ENCODE results near the gene KLK8.

The KLK8 gene

DNA sequence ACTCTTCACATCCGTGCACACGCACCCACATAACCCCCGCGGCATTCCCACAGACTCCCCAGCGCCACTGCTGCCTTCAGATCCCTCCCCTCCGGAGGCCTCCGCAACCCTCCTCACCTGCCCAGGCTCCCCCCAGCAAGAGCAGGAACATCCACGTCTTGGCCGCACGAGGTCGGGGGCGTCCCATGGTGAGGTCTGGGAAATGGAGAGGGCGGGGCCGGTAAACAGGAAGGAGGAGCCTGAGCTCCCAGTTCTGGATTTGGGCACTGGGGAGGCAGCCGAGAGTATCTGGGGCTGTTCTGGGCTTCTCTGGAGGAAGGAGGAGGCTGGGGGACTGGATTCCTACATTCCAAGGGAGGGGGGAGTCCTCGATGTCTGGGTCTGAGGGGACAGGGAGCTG is 423 bp downstream of the KLK8 start:
- TF ChIP-seq POLR2AphosphoS5 (IDR thresholded peaks at IDR 0.05; ENCODE audit: low read depth, low read length) (no peak), TAF1 (IDR thresholded peaks at IDR 0.05; ENCODE audit: borderline replicate concordance, insufficient read depth, low read length) (no peak), REST (IDR thresholded peaks at IDR 0.05; ENCODE audit: insufficient read depth in 1 of 2, low read depth in 2 of 2, low read length in 2 of 2) (no peak), SIN3A (IDR thresholded peaks at IDR 0.05; ENCODE audit: borderline replicate concordance, insufficient read depth, low read length) (no peak), FOXP2 (optimal IDR thresholded peaks at IDR 0.05; ENCODE audit: borderline replicate concordance, extremely low read depth, extremely low read length, insufficient read depth) (no peak)

DNA sequence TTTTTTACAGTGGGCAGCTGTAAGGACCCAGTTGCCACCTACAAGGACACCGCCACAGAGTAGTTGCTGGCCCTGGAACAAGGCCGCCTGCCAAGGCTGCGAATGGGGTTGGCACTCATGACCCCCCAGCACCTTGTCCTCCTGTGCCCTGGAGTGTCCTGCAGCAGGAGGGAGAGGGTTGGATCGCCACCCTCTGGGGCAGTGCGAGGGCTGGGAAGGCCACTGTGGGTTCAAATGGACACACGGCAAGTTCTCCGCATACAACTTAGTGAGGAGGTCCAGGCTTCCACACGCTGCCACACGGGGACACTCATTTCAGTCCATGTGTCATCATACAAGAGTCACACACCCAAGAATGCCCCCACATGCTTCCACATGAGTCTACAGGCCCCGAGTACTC is 978 bp downstream of the KLK8 start:
- TF ChIP-seq FOXP2 (optimal IDR thresholded peaks at IDR 0.05; ENCODE audit: borderline replicate concordance, extremely low read depth, extremely low read length, insufficient read depth) (no peak), REST (IDR thresholded peaks at IDR 0.05; ENCODE audit: insufficient read depth in 1 of 2, low read depth in 2 of 2, low read length in 2 of 2) (no peak), TAF1 (IDR thresholded peaks at IDR 0.05; ENCODE audit: borderline replicate concordance, insufficient read depth, low read length) (no peak), SIN3A (IDR thresholded peaks at IDR 0.05; ENCODE audit: borderline replicate concordance, insufficient read depth, low read length) (no peak), POLR2AphosphoS5 (IDR thresholded peaks at IDR 0.05; ENCODE audit: low read depth, low read length) (no peak)

GRCh38 chr19:50998686-50999085 is 2.7 kb downstream of the KLK8 start:
- TF ChIP-seq TAF1 (IDR thresholded peaks at IDR 0.05; ENCODE audit: borderline replicate concordance, insufficient read depth, low read length), result no peak
- TF ChIP-seq SIN3A (IDR thresholded peaks at IDR 0.05; ENCODE audit: borderline replicate concordance, insufficient read depth, low read length), result no peak

DNA sequence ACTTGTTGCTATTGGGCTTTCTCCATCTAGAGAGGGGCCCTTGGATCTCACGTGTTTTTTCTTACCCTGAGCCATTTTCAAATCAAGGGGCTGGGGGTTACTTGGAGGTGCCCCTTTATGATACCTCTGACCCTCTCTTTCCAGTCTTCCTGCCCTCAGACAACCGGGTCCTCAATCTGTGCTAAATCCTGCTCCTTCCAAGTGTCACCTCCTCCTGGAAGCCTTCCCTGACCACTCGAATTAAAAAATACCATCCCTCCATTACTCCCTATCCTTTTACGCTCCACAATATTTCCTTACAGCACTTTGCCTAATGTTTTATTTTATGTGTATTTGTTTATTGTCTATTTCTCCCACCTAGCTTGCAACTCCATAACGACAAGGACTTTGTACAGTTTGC is 3.3 kb downstream of the KLK8 start:
- TF ChIP-seq TAF1 (IDR thresholded peaks at IDR 0.05; ENCODE audit: borderline replicate concordance, insufficient read depth, low read length), result no peak
- TF ChIP-seq FOXP2 (optimal IDR thresholded peaks at IDR 0.05; ENCODE audit: borderline replicate concordance, extremely low read depth, extremely low read length, insufficient read depth), result no peak
- no peak for TF ChIP-seq SIN3A (IDR thresholded peaks at IDR 0.05; ENCODE audit: borderline replicate concordance, insufficient read depth, low read length)
- no peak for TF ChIP-seq POLR2AphosphoS5 (IDR thresholded peaks at IDR 0.05; ENCODE audit: low read depth, low read length)
- TF ChIP-seq REST (IDR thresholded peaks at IDR 0.05; ENCODE audit: insufficient read depth in 1 of 2, low read depth in 2 of 2, low read length in 2 of 2), result no peak

- TF ChIP-seq REST (IDR thresholded peaks at IDR 0.05; ENCODE audit: insufficient read depth in 1 of 2, low read depth in 2 of 2, low read length in 2 of 2), result no peak
- no peak for TF ChIP-seq POLR2AphosphoS5 (IDR thresholded peaks at IDR 0.05; ENCODE audit: low read depth, low read length)
- TF ChIP-seq FOXP2 (optimal IDR thresholded peaks at IDR 0.05; ENCODE audit: borderline replicate concordance, extremely low read depth, extremely low read length, insufficient read depth), result no peak
- no peak for TF ChIP-seq TAF1 (IDR thresholded peaks at IDR 0.05; ENCODE audit: borderline replicate concordance, insufficient read depth, low read length)
These were observed 7.3 kb downstream of the KLK8 start for GRCh38 chr19:50994129-50994528.
